BE2C (cell line): ENCODE results near the gene TRPV2.

ENCODE experiments used
- DNase-seq: peaks from one replicate; pipeline ENCODE4 v3.0.0-alpha.2; 2020
- H3K27me3 ChIP-seq: fragments of 250-450 bp; sonication (Bioruptor Pico); 2 replicates; pipeline ENCODE4 v1.5.1; 2020; ENCODE audit warnings: mild to moderate bottlenecking
- H3K36me3 ChIP-seq: fragments of 250-450 bp; sonication (Bioruptor Pico); 2 replicates; pipeline ENCODE4 v1.5.1; 2020; ENCODE audit warnings: mild to moderate bottlenecking
- H3K4me1 ChIP-seq: fragments of 250-450 bp; sonication (Bioruptor Pico); 2 replicates; pipeline ENCODE4 v1.5.1; 2020
- H3K4me3 ChIP-seq: 2 replicates; pipeline ENCODE4 v1.5.1; 2011; ENCODE audit warnings: low read depth, low read length
- H3K9me3 ChIP-seq: fragments of 250-450 bp; sonication (Bioruptor Pico); 2 replicates; pipeline ENCODE4 v1.5.1; 2020
- CTCF ChIP-seq: IDR thresholded peaks from 2 replicates; pipeline ENCODE4 v1.5.1; 2012; ENCODE audit warnings: mild to moderate bottlenecking, low read depth, low read length

Gene TRPV2

GRCh38 chr17:16428098-16428882, 12.9 kb downstream of the TRPV2 start:
- H3K4me1 ChIP-seq = peaks cover 3% of the 10 kb centered on the region; the same call in 1 of the 2 replicates
- no peaks in the 10 kb centered on the region for H3K36me3 ChIP-seq
- H3K9me3 ChIP-seq = no peaks in the 10 kb centered on the region
- TF ChIP-seq CTCF = peak; percentile 71
- DNase-seq = peak; percentile 76
- H3K4me3 ChIP-seq = no peak overlapping the region
- H3K27me3 ChIP-seq = no peaks in the 10 kb centered on the region

GRCh38 chr17:16429083-16429482, 13.7 kb downstream of the TRPV2 start:
- Histone ChIP-seq H3K27me3 (no peaks in the 10 kb centered on the region), H3K4me1 (peaks cover 3% of the 10 kb centered on the region; the same call in 1 of the 2 replicates), H3K4me3 (no peak overlapping the region), H3K9me3 (no peaks in the 10 kb centered on the region), H3K36me3 (no peaks in the 10 kb centered on the region)
- DNase-seq = no peak
- TF ChIP-seq CTCF = no peak

- no peaks in the 10 kb centered on the region for H3K36me3 ChIP-seq
- peaks cover 3% of the 10 kb centered on the region; the same call in 1 of the 2 replicates for H3K4me1 ChIP-seq
- H3K4me3 ChIP-seq = no peak overlapping the region
- TF ChIP-seq CTCF = no peak
- DNase-seq = no peak
- no peaks in the 10 kb centered on the region for H3K27me3 ChIP-seq
- no peaks in the 10 kb centered on the region for H3K9me3 ChIP-seq
These were observed 15.3 kb downstream of the TRPV2 start for GRCh38 chr17:16430650-16431049.

GRCh38 chr17:16432017-16432416, 16.6 kb downstream of the TRPV2 start:
- Histone ChIP-seq H3K27me3 (no peaks in the 10 kb centered on the region), H3K9me3 (no peaks in the 10 kb centered on the region), H3K4me3 (no peak overlapping the region), H3K4me1 (peaks cover 3% of the 10 kb centered on the region; the same call in 1 of the 2 replicates), H3K36me3 (no peaks in the 10 kb centered on the region)
- no peak for DNase-seq
- no peak for TF ChIP-seq CTCF

- Histone ChIP-seq H3K9me3 (no peaks in the 10 kb centered on the region), H3K27me3 (no peaks in the 10 kb centered on the region), H3K36me3 (no peaks in the 10 kb centered on the region), H3K4me3 (no peak overlapping the region), H3K4me1 (no peaks in the 10 kb centered on the region)
- no peak for DNase-seq
- no peak for TF ChIP-seq CTCF
These were observed 18.1 kb downstream of the TRPV2 start for GRCh38 chr17:16433514-16433913.

- no peak for DNase-seq
- no peak for TF ChIP-seq CTCF
These were observed 19.3 kb downstream of the TRPV2 start for GRCh38 chr17:16434662-16435061.

More at GRCh38 chr17:16434662-16435061, 19.3 kb downstream of the TRPV2 start:
- Histone ChIP-seq H3K9me3 (no peaks in the 10 kb centered on the region), H3K4me1 (no peaks in the 10 kb centered on the region), H3K27me3 (no peaks in the 10 kb centered on the region), H3K36me3 (peaks cover 7% of the 10 kb centered on the region), H3K4me3 (no peak overlapping the region)
